AG08396 (cell line): ENCODE measurements around the gene CSF2RB.

ENCODE experiments used
- DNase-seq: peaks from one replicate; pipeline ENCODE4 v3.0.0; 2012; ENCODE audit warnings: low spot score, mixed read lengths

Gene CSF2RB

GRCh38 chr22:36891646-36892045, 21.8 kb upstream of the CSF2RB start:
- DNase-seq = no peak

GRCh38 chr22:36892292-36892691, 21.1 kb upstream of the CSF2RB start:
- DNase-seq = no peak

GRCh38 chr22:36893262-36893661, 20.2 kb upstream of the CSF2RB start:
- DNase-seq = no peak

- DNase-seq = no peak
These were observed 19.2 kb upstream of the CSF2RB start for GRCh38 chr22:36894266-36894665.

GRCh38 chr22:36897611-36898010, 15.8 kb upstream of the CSF2RB start:
- DNase-seq = no peak

GRCh38 chr22:36898690-36899089, 14.7 kb upstream of the CSF2RB start:
- no peak for DNase-seq

GRCh38 chr22:36899498-36899897, 13.9 kb upstream of the CSF2RB start:
- no peak for DNase-seq

GRCh38 chr22:36900225-36900624, 13.2 kb upstream of the CSF2RB start:
- no peak for DNase-seq

GRCh38 chr22:36900880-36901279, 12.5 kb upstream of the CSF2RB start:
- DNase-seq = no peak

- DNase-seq = no peak
These were observed 11.9 kb upstream of the CSF2RB start for GRCh38 chr22:36901411-36902142.

GRCh38 chr22:36902143-36902926, 11.1 kb upstream of the CSF2RB start:
- DNase-seq = no peak

GRCh38 chr22:36904260-36904880, 9.1 kb upstream of the CSF2RB start:
- DNase-seq = no peak

GRCh38 chr22:36907253-36908195, 5.9 kb upstream of the CSF2RB start:
- no peak for DNase-seq

- no peak for DNase-seq
These were observed 3.0 kb upstream of the CSF2RB start for GRCh38 chr22:36910461-36910860.

GRCh38 chr22:36911887-36912661, 1.4 kb upstream of the CSF2RB start:
- DNase-seq = no peak

- no peak for DNase-seq
These were observed 568 bp upstream of the CSF2RB start for GRCh38 chr22:36912694-36913426.

- no peak for DNase-seq
These were observed 943 bp downstream of the CSF2RB start for GRCh38 chr22:36914390-36914752.

GRCh38 chr22:36916034-36916433, 2.6 kb downstream of the CSF2RB start:
- DNase-seq = no peak

GRCh38 chr22:36918586-36919284, 5.3 kb downstream of the CSF2RB start:
- DNase-seq = no peak
